Natural killer cell (primary cell): ENCODE measurements around the gene SAT1. TPM values are rescaled to one million over a fixed set of nuclear protein-coding genes. Genes with fewer than 3 reads are reported as not detected.

Source experiments
- ATAC-seq, 3 donors: fragments of 150-1000 bp in 2 of 3; fragments of 200-7000 bp in 1 of 3; cut with Tn5 transposase; 1 replicate in 1 of 3; 2 replicates in 2 of 3; pipeline ENCODE4 v1.10.0; 2021; ENCODE audit warnings: mild to moderate bottlenecking in 2 of 3, moderate library complexity in 2 of 3
- DNase-seq, 2 donors: peaks; one replicate each; pipeline versions ENCODE4 v3.0.0 to v3.0.0-alpha.2; 2013 to 2021; ENCODE audit warnings: mixed read lengths in 1 of 2
- H3K27ac ChIP-seq: one replicate; pipeline ENCODE4 v1.5.1; 2013; ENCODE audit warnings: mild to moderate bottlenecking, low read length
- H3K27me3 ChIP-seq: one replicate; pipeline ENCODE4 v1.6.1; 2013; ENCODE audit warnings: low read length; ENCODE audit not compliant: control insufficient read depth, insufficient read depth
- H3K36me3 ChIP-seq: one replicate; pipeline ENCODE4 v1.6.1; 2013; ENCODE audit warnings: low read length; ENCODE audit not compliant: control insufficient read depth, insufficient read depth
- H3K4me1 ChIP-seq: one replicate; pipeline ENCODE4 v1.6.1; 2013; ENCODE audit warnings: low read length; ENCODE audit not compliant: control insufficient read depth, insufficient read depth
- H3K4me3 ChIP-seq: one replicate; pipeline ENCODE4 v1.5.1; 2013; ENCODE audit warnings: low read length
- H3K9me3 ChIP-seq: one replicate; pipeline ENCODE4 v1.6.1; 2013; ENCODE audit warnings: low read length; ENCODE audit not compliant: control insufficient read depth, insufficient read depth
- H3K27ac Mint-ChIP-seq, 2 donors: one replicate each; pipeline ENCODE4 v1.8.0; 2022; ENCODE audit warnings: mild to moderate bottlenecking in 2 of 2, mixed read lengths in 2 of 2, moderate library complexity in 1 of 2
- H3K27me3 Mint-ChIP-seq, 2 donors: one replicate each; pipeline ENCODE4 v1.8.0; 2022; ENCODE audit warnings: low read depth in 2 of 2, mixed read lengths in 2 of 2
- H3K36me3 Mint-ChIP-seq: one replicate; pipeline ENCODE4 v1.8.0; 2022; ENCODE audit warnings: mixed read lengths
- H3K4me1 Mint-ChIP-seq, 2 donors: one replicate each; pipeline ENCODE4 v1.8.0; 2022; ENCODE audit warnings: mixed read lengths in 2 of 2
- H3K4me3 Mint-ChIP-seq: one replicate; pipeline ENCODE4 v1.8.0; 2022; ENCODE audit warnings: mild to moderate bottlenecking, moderate library complexity, mixed read lengths
- H3K9me3 Mint-ChIP-seq, 2 donors: one replicate each; pipeline ENCODE4 v1.8.0; 2022; ENCODE audit warnings: mixed read lengths in 2 of 2
- CTCF ChIP-seq: fragments of 200-600 bp; IDR thresholded peaks from one replicate; pipeline ENCODE4 v1.8.0; 2022; ENCODE audit warnings: antibody characterized with exemption
- WGBS: methylation state at CpG from one replicate; pipeline ENCODE4 v1.1.7; 2013; ENCODE audit warnings: missing lambda C conversion rate; ENCODE audit not compliant: insufficient coverage; 5-methylcytosine and 5-hydroxymethylcytosine counted together
- intact Hi-C: fragments of 100-400 bp; cut with micrococcal nuclease; formaldehyde crosslinking; loops from one replicate; pipeline ENCODE4 v1.14.2; 2022
- total RNA-seq, 4 donors: library from RNA; stranded (reverse); fragments of 120-200 nt in 1 of 4; gene quantifications; one replicate each; pipeline versions ENCODE4 v1.2.3 to v1.2.4, GENCODE V29; 2013 to 2022

The SAT1 gene
- total RNA-seq, 3 donors from 2014 or later (not counting 1 experiment from before 2014, with no cell fraction given), result 276 to 667 (median 524) TPM

GRCh38 chrX:23783589-23784469, 856 bp downstream of the SAT1 start:
- peaks cover 27 to 36% of the 10 kb centered on the region in 2 donors for H3K4me1 Mint-ChIP-seq
- H3K36me3 Mint-ChIP-seq, result no peaks in the 10 kb centered on the region
- peak overlapping the region; percentile 93 to 95 for H3K27ac Mint-ChIP-seq
- Histone ChIP-seq H3K36me3 (peaks cover 10% of the 10 kb centered on the region), H3K4me1 (peaks cover 20% of the 10 kb centered on the region), H3K27me3 (no peaks in the 10 kb centered on the region), H3K27ac (peak overlapping the region; percentile 93), H3K9me3 (no peaks in the 10 kb centered on the region), H3K4me3 (peak overlapping the region; percentile 97)
- H3K27me3 Mint-ChIP-seq, result no peaks in the 10 kb centered on the region
- H3K9me3 Mint-ChIP-seq, result no peaks in the 10 kb centered on the region
- no peak for TF ChIP-seq CTCF
- peak overlapping the region; percentile 95 for H3K4me3 Mint-ChIP-seq
- WGBS, result 0% methylated on average over 13 of the region's 21 CpGs
- ATAC-seq (no peak), DNase-seq (peak in 1 of 2 donors; percentile 40)
- intact Hi-C loops, result loop anchor here (1.0 to 10.0 kb wide), 6 partner anchors 28 to 368 kb away; partner anchors contain the start of genes ACOT9, APOO and PRDX4

- peak overlapping the region; percentile 93 for H3K27ac ChIP-seq
- 66% methylated on average over 6 of the region's 8 CpGs for WGBS
- H3K36me3 ChIP-seq, result peaks cover 10% of the 10 kb centered on the region
- peaks cover 20% of the 10 kb centered on the region for H3K4me1 ChIP-seq
- no peaks in the 10 kb centered on the region for H3K27me3 Mint-ChIP-seq
- peaks cover 27 to 36% of the 10 kb centered on the region in 2 donors for H3K4me1 Mint-ChIP-seq
- peak overlapping the region; percentile 95 for H3K4me3 Mint-ChIP-seq
- intact Hi-C loops, result loop anchor here (5.0 to 10.0 kb wide), 4 partner anchors 42 to 368 kb away; partner anchors contain the start of genes ACOT9 and PRDX4
- no peak for ATAC-seq
- H3K27me3 ChIP-seq, result no peaks in the 10 kb centered on the region
- DNase-seq, result peak in 1 of 2 donors; percentile 23
- H3K4me3 ChIP-seq, result peak overlapping the region; percentile 97
- no peaks in the 10 kb centered on the region for H3K9me3 ChIP-seq
- peak overlapping the region; percentile 93 to 95 for H3K27ac Mint-ChIP-seq
- H3K9me3 Mint-ChIP-seq, result no peaks in the 10 kb centered on the region
- H3K36me3 Mint-ChIP-seq, result no peaks in the 10 kb centered on the region
- no peak for TF ChIP-seq CTCF
These were observed 1.7 kb downstream of the SAT1 start for GRCh38 chrX:23784470-23785331.

- WGBS, result no CpG with 5 or more reads among the region's 2 CpGs
- no peak overlapping the region for H3K27ac ChIP-seq
- intact Hi-C loops, result loop anchor here (10.0 kb wide), 1 partner anchor 121 kb away; the partner anchor contains the start of gene PRDX4
These were observed 2.6 kb downstream of the SAT1 start for GRCh38 chrX:23785580-23785979.

More at GRCh38 chrX:23785580-23785979, 2.6 kb downstream of the SAT1 start:
- H3K36me3 ChIP-seq, result peaks cover 10% of the 10 kb centered on the region
- H3K9me3 ChIP-seq, result no peaks in the 10 kb centered on the region
- ATAC-seq (no peak), DNase-seq (no peak)
- Mint-ChIP-seq H3K9me3 (no peaks in the 10 kb centered on the region), H3K27me3 (no peaks in the 10 kb centered on the region), H3K4me1 (peaks cover 27 to 36% of the 10 kb centered on the region in 2 donors), H3K27ac (peak overlapping the region; percentile 93 to 95), H3K36me3 (no peaks in the 10 kb centered on the region), H3K4me3 (peak overlapping the region; percentile 95)
- H3K4me1 ChIP-seq, result peaks cover 20% of the 10 kb centered on the region
- H3K4me3 ChIP-seq, result no peak overlapping the region
- H3K27me3 ChIP-seq, result no peaks in the 10 kb centered on the region
- TF ChIP-seq CTCF, result no peak
